Heart right ventricle (tissue), 16 donors: ENCODE data around the gene RIMBP2. TPM values are rescaled to one million over a fixed set of nuclear protein-coding genes. Genes with fewer than 3 reads are reported as not detected.

Experiments used
- ATAC-seq, 8 donors: fragments of 200-7000 bp; cut with Tn5 transposase; one replicate each; pipeline ENCODE4 v1.9.1; 2020; ENCODE audit warnings: mild to moderate bottlenecking in 8 of 8, moderate library complexity in 8 of 8, moderate number of reproducible peaks in 1 of 8
- DNase-seq, 2 donors: peaks; one replicate each; pipeline ENCODE4 v3.0.0-alpha.2; 2020
- H3K27ac ChIP-seq, 10 donors: fragments of 200-600 bp; sonication (generic) in 2 of 10; one replicate each; pipeline versions ENCODE4 v1.5.0 to v1.8.0; 2020 to 2022; ENCODE audit warnings: mild to moderate bottlenecking in 3 of 10
- H3K27me3 ChIP-seq, 7 donors: fragments of 200-600 bp; one replicate each; pipeline ENCODE4 v1.8.0; 2021 to 2022; ENCODE audit warnings: mild to moderate bottlenecking in 2 of 7
- H3K36me3 ChIP-seq, 9 donors: fragments of 200-600 bp; sonication (generic) in 1 of 9; one replicate each; pipeline versions ENCODE4 v1.5.0 to v1.8.0; 2020 to 2022; ENCODE audit warnings: mild to moderate bottlenecking in 2 of 9
- H3K4me1 ChIP-seq, 9 donors: fragments of 200-600 bp; sonication (generic) in 1 of 9; one replicate each; pipeline versions ENCODE4 v1.5.0 to v1.8.0; 2020 to 2022; ENCODE audit warnings: mild to moderate bottlenecking in 4 of 9
- H3K4me3 ChIP-seq, 10 donors: fragments of 200-600 bp; sonication (generic) in 2 of 10; one replicate each; pipeline versions ENCODE4 v1.5.0 to v1.8.0; 2020 to 2022; ENCODE audit warnings: mild to moderate bottlenecking in 7 of 10, moderate library complexity in 2 of 10
- H3K9me3 ChIP-seq, 11 donors: fragments of 200-600 bp in 10 of 11; sonication (generic) in 2 of 11; one replicate each; pipeline versions ENCODE4 v1.5.0 to v1.8.0; 2013 to 2022; ENCODE audit warnings: mild to moderate bottlenecking in 2 of 11, control low read depth in 1 of 11, moderate library complexity in 1 of 11
- CTCF ChIP-seq, 9 donors: fragments of 200-600 bp; sonication (generic) in 2 of 9; IDR thresholded peaks; one replicate each; pipeline versions ENCODE4 v1.5.0 to v1.8.0; 2021 to 2022; ENCODE audit warnings: antibody characterized with exemption in 9 of 9, mild to moderate bottlenecking in 5 of 9, moderate library complexity in 1 of 9
- WGBS, 2 donors: extraction: QIAGEN DNeasy Blood & Tissue Kit; methylation state at CpG; one replicate each; pipeline ENCODE4 v1.1.7; 2013; ENCODE audit warnings: inconsistent platforms in 1 of 2; 5-methylcytosine and 5-hydroxymethylcytosine counted together
- intact Hi-C, 10 donors: fragments of 100-400 bp; cut with DNase I; formaldehyde crosslinking; loops; one replicate each; pipeline versions ENCODE4 v1.11.1 to v1.14.2; 2022
- polyA plus RNA-seq, 2 donors: library from polyadenylated mRNA; stranded (reverse); fragments of 200-250 nt; gene quantifications; one replicate each; pipeline ENCODE4 v1.2.3, GENCODE V29; 2013
- total RNA-seq, 10 donors: library from RNA; stranded (reverse); fragmentation: NEBNext Ultra II Directional in 3 of 10; extraction: Animal tissue kit (Norgen Biotek cat#: 25700) in 3 of 10; gene quantifications; one replicate each; pipeline versions ENCODE4 v1.2.1 to v1.2.4, GENCODE V29; 2021 to 2023
- donor health status: Arrhythmogenic right ventricular cardiomyopathy.
- donor health status: ischemic (EF 13 %, LVEDD 7.1; RV severe dilation, severe dysfunction).
- donor health status: healthy with polysubstance abuse.
- donor health status: DM: no; HTN: yes; CAD: no.
- donor health status: DM: no; HTN: no; CAD: no.
- donor health status: ischemic (EF 25% LVEDD 6.9; RV normal size, moderate dysfunction).
- donor health status: ischemic (EF 25% LVEDD 5.7; RV mildly dilated, moderate dysfunction).
- donor health status: healthy.
- donor health status: DM: yes; HTN: yes; CAD: no.
- donor health status: Ischemic cardiomyopathy.
- donor health status: ischemic (EF 35%, LVEDD 5.7; RV mildly dilated, moderate dysfunction).
- donor health status: nonischemic (EF 11% LVEDD 7.7; RV severe dilation, severe dysfunction).
- donor health status: DM: yes; HTN: yes; CAD: no.
- donor health status: PGD.
- donor health status: ischemic (EF 29% LVEDD 5.4; RV normal size, mild dysfunction).
- donor health status: nonischemic (EF 23%, LVEDD 6.1; RV moderate dilation, normal function).

RIMBP2 gene
- total and polyA plus RNA-seq, 12 donors: 0.01 to 0.17 (median 0.05) TPM; not detected in 9

DNA sequence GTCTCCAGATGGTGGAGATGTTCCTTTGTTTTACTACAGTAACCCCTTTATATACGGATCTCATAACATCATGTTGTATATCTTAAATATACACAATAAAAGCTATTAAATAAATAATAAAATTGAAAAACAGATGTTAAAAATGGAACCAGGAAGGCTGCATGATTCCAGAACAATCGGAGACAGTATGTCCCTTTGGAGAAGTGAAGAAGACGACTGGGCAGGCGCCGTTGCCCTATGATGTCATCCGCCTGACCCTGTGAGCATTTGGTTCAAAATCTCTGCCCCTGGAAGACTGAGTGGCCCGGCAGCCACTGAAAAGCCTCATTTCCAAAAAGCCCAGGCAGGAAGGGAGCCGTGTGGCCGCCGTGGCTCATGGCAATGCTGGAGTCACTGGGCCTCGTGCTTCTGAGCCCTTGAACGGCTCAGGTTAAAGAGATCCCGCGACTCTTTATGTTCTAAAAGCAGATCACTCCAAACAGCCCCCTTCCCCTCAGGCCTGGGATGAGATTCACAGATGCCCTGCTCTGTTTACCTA, 30.8 kb downstream of the RIMBP2 start:
- intact Hi-C loops: no loop called here
- ATAC-seq (no peak), DNase-seq (no peak)
- no peak for TF ChIP-seq CTCF (IDR thresholded peaks at IDR 0.05)
- no peak overlapping the region for H3K4me3 ChIP-seq
- no peaks in the 10 kb centered on the region for H3K4me1 ChIP-seq
- WGBS, 2 donors: 60 to 74% methylated on average over 14 of the region's 14 CpGs
- H3K27me3 ChIP-seq: peaks cover 0 to 65% (median 51%) of the 10 kb centered on the region in 7 donors
- no peaks in the 10 kb centered on the region for H3K9me3 ChIP-seq
- H3K36me3 ChIP-seq: no peaks in the 10 kb centered on the region
- H3K27ac ChIP-seq: no peak overlapping the region

- Histone ChIP-seq H3K9me3 (no peaks in the 10 kb centered on the region), H3K27ac (no peak overlapping the region), H3K4me3 (no peak overlapping the region), H3K4me1 (no peaks in the 10 kb centered on the region), H3K27me3 (peaks cover 0 to 59% (median 43%) of the 10 kb centered on the region in 7 donors), H3K36me3 (no peaks in the 10 kb centered on the region)
- intact Hi-C loops: no loop called here
- no peak for TF ChIP-seq CTCF (IDR thresholded peaks at IDR 0.05)
- no peak for DNase-seq
- WGBS, 2 donors: 45 to 50% methylated on average over 3 of the region's 3 CpGs
- no peak for ATAC-seq
These were observed 32.3 kb downstream of the RIMBP2 start for GRCh38 chr12:130683811-130684210.

DNA sequence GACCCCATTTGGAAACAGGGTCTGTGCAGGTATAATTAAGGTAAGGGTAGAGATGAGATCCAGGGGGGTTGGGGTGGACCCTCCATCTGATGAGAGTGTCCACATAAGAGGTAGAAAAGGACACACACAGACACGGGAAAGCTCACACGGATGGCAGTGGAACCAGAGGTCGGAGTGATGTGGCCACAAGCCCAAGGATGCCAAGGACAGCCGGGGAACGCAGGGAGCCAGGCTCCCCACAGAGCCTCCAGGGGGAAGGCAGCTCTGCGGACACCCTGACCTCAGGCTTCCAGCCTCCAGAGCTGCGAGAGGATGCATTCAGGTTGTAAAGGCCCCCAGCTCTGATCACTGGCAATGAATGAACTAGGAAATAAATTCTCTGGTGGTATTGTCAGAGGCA, 33.0 kb downstream of the RIMBP2 start:
- Histone ChIP-seq H3K27me3 (peaks cover 0 to 58% (median 42%) of the 10 kb centered on the region in 7 donors), H3K36me3 (no peaks in the 10 kb centered on the region), H3K4me1 (no peaks in the 10 kb centered on the region), H3K4me3 (no peak overlapping the region), H3K9me3 (no peaks in the 10 kb centered on the region), H3K27ac (no peak overlapping the region)
- 76 to 83% methylated on average over 7 of the region's 7 CpGs for WGBS, 2 donors
- intact Hi-C loops: no loop called here
- ATAC-seq (no peak), DNase-seq (no peak)
- no peak for TF ChIP-seq CTCF (IDR thresholded peaks at IDR 0.05)

DNA sequence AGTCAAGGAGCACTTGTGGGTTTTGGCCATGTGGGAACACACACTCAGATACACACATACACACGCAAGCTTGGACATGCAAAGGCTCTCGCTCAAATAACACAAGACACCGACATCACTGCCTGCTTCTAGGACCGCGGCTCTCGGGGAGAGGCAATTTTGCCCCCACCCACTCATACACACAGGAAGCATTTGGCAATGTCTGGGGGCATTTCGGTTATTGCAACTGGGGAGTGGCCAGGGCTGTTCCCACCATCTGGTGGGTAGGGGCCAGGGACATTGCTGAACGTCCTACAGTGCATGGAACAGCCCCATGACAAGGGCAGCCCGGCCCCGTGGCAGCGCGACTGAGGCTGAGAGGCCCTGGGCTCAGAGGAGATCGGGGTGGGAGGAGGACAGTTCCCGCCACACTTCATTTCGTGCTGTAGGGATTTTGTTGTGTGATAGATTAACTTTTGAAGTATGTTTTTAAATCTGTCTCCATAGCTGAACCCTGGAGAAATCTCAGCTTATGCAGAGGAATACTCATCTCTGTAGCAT, 35.6 kb downstream of the RIMBP2 start:
- DNase-seq: no peak
- Histone ChIP-seq H3K4me3 (no peak overlapping the region), H3K4me1 (no peaks in the 10 kb centered on the region), H3K27ac (no peak overlapping the region), H3K9me3 (peaks cover 0 to 3% (median 0%) of the 10 kb centered on the region in 11 donors), H3K36me3 (no peaks in the 10 kb centered on the region), H3K27me3 (peaks cover 0 to 32% (median 17%) of the 10 kb centered on the region in 7 donors)
- TF ChIP-seq CTCF (IDR thresholded peaks at IDR 0.05): no peak
- no peak for ATAC-seq
- 80 to 81% methylated on average over 15 of the region's 15 CpGs for WGBS, 2 donors
- intact Hi-C loops: no loop called here
